Sigmoid colon (tissue), 7 donors: Measurements from ENCODE around the gene ADSS1. TPM values are rescaled to one million over a fixed set of nuclear protein-coding genes. Genes with fewer than 3 reads are reported as not detected.

Source experiments
- DNase-seq: peaks from one replicate; pipeline ENCODE4 v3.0.0-alpha.2; 2019
- H3K27ac ChIP-seq, 4 donors: fragments of 200-600 bp; sonication (generic); one replicate each; pipeline ENCODE4 v1.5.1; 2016 to 2019; ENCODE audit warnings: mild to moderate bottlenecking in 1 of 4
- H3K27me3 ChIP-seq, 3 donors: fragments of 200-600 bp; sonication (generic); one replicate each; pipeline ENCODE4 v1.5.1; 2019; ENCODE audit warnings: mild to moderate bottlenecking in 1 of 3
- H3K36me3 ChIP-seq, 4 donors: fragments of 200-600 bp; sonication (generic); one replicate each; pipeline ENCODE4 v1.5.1; 2016 to 2019
- H3K4me1 ChIP-seq, 4 donors: fragments of 200-600 bp; sonication (generic); one replicate each; pipeline ENCODE4 v1.5.1; 2017 to 2019
- H3K4me3 ChIP-seq, 4 donors: fragments of 200-600 bp; sonication (generic); one replicate each; pipeline ENCODE4 v1.5.1; 2017 to 2019; ENCODE audit warnings: mild to moderate bottlenecking in 2 of 4, moderate library complexity in 1 of 4
- H3K9me3 ChIP-seq, 4 donors: fragments of 200-600 bp in 3 of 4; sonication (generic) in 3 of 4; one replicate each; pipeline versions ENCODE4 v1.5.1 to v1.6.1; 2013 to 2019
- EP300 ChIP-seq, 4 donors: sonication (generic); formaldehyde crosslinking; IDR thresholded peaks; one replicate each; pipeline ENCODE4 v1.6.1; 2017; ENCODE audit warnings: antibody characterized with exemption in 4 of 4
- POLR2A ChIP-seq, 2 donors: fragments of 450-650 bp; IDR thresholded peaks; one replicate each; pipeline ENCODE4 v1.6.1; 2016; ENCODE audit warnings: antibody characterized with exemption in 2 of 2, mild to moderate bottlenecking in 2 of 2, moderate library complexity in 2 of 2
- POLR2AphosphoS5 ChIP-seq, 4 donors: sonication (generic); formaldehyde crosslinking; IDR thresholded peaks; one replicate each; pipeline ENCODE4 v1.6.1; 2017; ENCODE audit warnings: antibody characterized with exemption in 4 of 4
- WGBS, 2 donors: extraction: QIAGEN DNeasy Blood & Tissue Kit; methylation state at CpG; one replicate each; pipeline ENCODE4 v1.1.7; 2013; 5-methylcytosine and 5-hydroxymethylcytosine counted together
- intact Hi-C: fragments of 100-400 bp; cut with DNase I; formaldehyde crosslinking; loops from one replicate; pipeline ENCODE4 v1.15.1; 2023
- polyA plus RNA-seq, 3 donors: library from polyadenylated mRNA; stranded (reverse); fragments of 200-250 nt; gene quantifications; one replicate each; pipeline ENCODE4 v1.2.3, GENCODE V29; 2013
- total RNA-seq, 4 donors: library from RNA; depleted of rRNA; stranded (reverse); fragments of >200 nt; gene quantifications; one replicate each; pipeline ENCODE4 v1.1.0, GENCODE V29; 2016
- TF ChIP-seq, protein P1 (sequence below), 4 experiments: fragments of 450-650 bp in 3 of 4; fragments of 200-600 bp in 1 of 4; IDR thresholded peaks; one replicate each; pipeline ENCODE4 v1.5.1; 2016 to 2019; ENCODE audit warnings: antibody characterized with exemption in 4 of 4, mild to moderate bottlenecking in 3 of 4, moderate library complexity in 2 of 4
- donor health status: healthy with polysubstance abuse.
- donor health status: Bipolar disorder and iron deficiency.
- donor health status: healthy.

ADSS1 gene
- total and polyA plus RNA-seq, 7 donors: 2.0 to 10.2 (median 5.3) TPM

GRCh38 chr14:104771374-104771773 lies 47.3 kb downstream of the ADSS1 start:
- Histone ChIP-seq H3K36me3 (peaks cover 6 to 60% (median 37%) of the 10 kb centered on the region in 4 donors), H3K9me3 (no peaks in the 10 kb centered on the region), H3K4me3 (no peak overlapping the region), H3K27me3 (no peaks in the 10 kb centered on the region), H3K27ac (no peak overlapping the region), H3K4me1 (peaks cover 0 to 10% (median 9%) of the 10 kb centered on the region in 4 donors)
- whole genome bisulfite sequencing, 2 donors: 97 to 98% methylated on average over 4 of the region's 4 CpGs
- DNase-seq: no peak
- no peak for TF ChIP-seq EP300 (IDR thresholded peaks at IDR 0.05)
- TF ChIP-seq POLR2A (IDR thresholded peaks at IDR 0.05): no peak
- TF ChIP-seq, protein P1, sequence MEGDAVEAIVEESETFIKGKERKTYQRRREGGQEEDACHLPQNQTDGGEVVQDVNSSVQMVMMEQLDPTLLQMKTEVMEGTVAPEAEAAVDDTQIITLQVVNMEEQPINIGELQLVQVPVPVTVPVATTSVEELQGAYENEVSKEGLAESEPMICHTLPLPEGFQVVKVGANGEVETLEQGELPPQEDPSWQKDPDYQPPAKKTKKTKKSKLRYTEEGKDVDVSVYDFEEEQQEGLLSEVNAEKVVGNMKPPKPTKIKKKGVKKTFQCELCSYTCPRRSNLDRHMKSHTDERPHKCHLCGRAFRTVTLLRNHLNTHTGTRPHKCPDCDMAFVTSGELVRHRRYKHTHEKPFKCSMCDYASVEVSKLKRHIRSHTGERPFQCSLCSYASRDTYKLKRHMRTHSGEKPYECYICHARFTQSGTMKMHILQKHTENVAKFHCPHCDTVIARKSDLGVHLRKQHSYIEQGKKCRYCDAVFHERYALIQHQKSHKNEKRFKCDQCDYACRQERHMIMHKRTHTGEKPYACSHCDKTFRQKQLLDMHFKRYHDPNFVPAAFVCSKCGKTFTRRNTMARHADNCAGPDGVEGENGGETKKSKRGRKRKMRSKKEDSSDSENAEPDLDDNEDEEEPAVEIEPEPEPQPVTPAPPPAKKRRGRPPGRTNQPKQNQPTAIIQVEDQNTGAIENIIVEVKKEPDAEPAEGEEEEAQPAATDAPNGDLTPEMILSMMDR (IDR thresholded peaks at IDR 0.05): no peak
- TF ChIP-seq POLR2AphosphoS5 (IDR thresholded peaks at IDR 0.05): no peak
- intact Hi-C loops: no loop called here

GRCh38 chr14:104771918-104772706 lies 48.1 kb downstream of the ADSS1 start:
- intact Hi-C loops: loop anchor here (1.0 kb wide), 1 partner anchor 49 kb away; no protein-coding TSS in a partner anchor
- H3K36me3 ChIP-seq: peaks cover 8 to 67% (median 37%) of the 10 kb centered on the region in 4 donors
- 89 to 91% methylated on average over 34 of the region's 34 CpGs for WGBS, 2 donors
- H3K9me3 ChIP-seq: no peaks in the 10 kb centered on the region
- no peak overlapping the region for H3K4me3 ChIP-seq
- DNase-seq: no peak
- no peak overlapping the region for H3K27ac ChIP-seq
- TF ChIP-seq POLR2A (IDR thresholded peaks at IDR 0.05) (no peak), POLR2AphosphoS5 (IDR thresholded peaks at IDR 0.05) (no peak), EP300 (IDR thresholded peaks at IDR 0.05) (no peak)
- TF ChIP-seq, protein P1 (IDR thresholded peaks at IDR 0.05): no peak
- no peaks in the 10 kb centered on the region for H3K27me3 ChIP-seq
- peaks cover 0 to 10% (median 9%) of the 10 kb centered on the region in 4 donors for H3K4me1 ChIP-seq

DNA sequence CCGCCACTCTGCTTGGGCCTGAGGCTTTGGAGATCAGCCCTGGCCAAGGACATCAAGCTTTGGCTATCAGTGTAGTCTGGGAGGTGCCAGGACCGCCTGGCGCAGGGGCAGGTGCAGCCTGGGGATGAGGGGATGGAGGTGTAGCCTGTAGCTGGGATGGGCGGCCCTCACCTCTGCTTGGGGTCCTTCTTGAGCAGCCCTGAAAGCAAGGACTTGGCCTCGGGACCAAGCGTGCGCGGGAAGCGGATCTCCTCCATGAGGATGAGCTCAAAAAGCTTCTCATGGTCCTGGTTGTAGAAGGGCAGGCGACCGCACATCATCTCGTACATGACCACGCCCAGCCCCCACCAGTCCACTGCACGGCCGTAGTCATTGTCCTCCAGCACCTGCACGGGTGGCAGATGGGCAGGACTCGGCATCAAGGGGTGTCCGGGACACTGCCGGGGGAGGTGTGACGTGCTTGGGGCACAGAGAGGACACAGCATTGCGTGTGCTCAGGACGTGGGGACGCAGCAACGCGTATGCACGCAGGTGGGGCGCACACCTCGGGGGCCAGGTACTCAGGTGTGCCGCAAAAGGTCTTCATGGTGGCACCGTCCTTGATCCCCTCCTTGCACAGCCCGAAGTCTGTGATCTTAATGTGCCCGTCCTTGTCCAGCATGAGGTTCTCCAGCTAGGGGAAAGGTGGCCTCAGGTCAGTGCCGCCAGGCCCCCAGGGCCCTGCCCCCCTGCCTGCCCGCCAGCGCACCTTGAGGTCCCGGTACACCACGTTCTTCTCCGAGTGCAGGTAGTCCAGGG lies 48.9 kb downstream of the ADSS1 start:
- Histone ChIP-seq H3K27me3 (no peaks in the 10 kb centered on the region), H3K9me3 (no peaks in the 10 kb centered on the region), H3K4me3 (no peak overlapping the region), H3K27ac (no peak overlapping the region), H3K36me3 (peaks cover 8 to 68% (median 38%) of the 10 kb centered on the region in 4 donors), H3K4me1 (peaks cover 0 to 10% (median 9%) of the 10 kb centered on the region in 4 donors)
- 93 to 96% methylated on average over 38 of the region's 38 CpGs for WGBS, 2 donors
- no peak for DNase-seq
- intact Hi-C loops: loop anchor here (1.0 kb wide), 1 partner anchor 48 kb away; no protein-coding TSS in a partner anchor
- TF ChIP-seq POLR2AphosphoS5 (IDR thresholded peaks at IDR 0.05): no peak
- no peak for TF ChIP-seq EP300 (IDR thresholded peaks at IDR 0.05)
- TF ChIP-seq, protein P1 (IDR thresholded peaks at IDR 0.05): no peak
- no peak for TF ChIP-seq POLR2A (IDR thresholded peaks at IDR 0.05)

DNA sequence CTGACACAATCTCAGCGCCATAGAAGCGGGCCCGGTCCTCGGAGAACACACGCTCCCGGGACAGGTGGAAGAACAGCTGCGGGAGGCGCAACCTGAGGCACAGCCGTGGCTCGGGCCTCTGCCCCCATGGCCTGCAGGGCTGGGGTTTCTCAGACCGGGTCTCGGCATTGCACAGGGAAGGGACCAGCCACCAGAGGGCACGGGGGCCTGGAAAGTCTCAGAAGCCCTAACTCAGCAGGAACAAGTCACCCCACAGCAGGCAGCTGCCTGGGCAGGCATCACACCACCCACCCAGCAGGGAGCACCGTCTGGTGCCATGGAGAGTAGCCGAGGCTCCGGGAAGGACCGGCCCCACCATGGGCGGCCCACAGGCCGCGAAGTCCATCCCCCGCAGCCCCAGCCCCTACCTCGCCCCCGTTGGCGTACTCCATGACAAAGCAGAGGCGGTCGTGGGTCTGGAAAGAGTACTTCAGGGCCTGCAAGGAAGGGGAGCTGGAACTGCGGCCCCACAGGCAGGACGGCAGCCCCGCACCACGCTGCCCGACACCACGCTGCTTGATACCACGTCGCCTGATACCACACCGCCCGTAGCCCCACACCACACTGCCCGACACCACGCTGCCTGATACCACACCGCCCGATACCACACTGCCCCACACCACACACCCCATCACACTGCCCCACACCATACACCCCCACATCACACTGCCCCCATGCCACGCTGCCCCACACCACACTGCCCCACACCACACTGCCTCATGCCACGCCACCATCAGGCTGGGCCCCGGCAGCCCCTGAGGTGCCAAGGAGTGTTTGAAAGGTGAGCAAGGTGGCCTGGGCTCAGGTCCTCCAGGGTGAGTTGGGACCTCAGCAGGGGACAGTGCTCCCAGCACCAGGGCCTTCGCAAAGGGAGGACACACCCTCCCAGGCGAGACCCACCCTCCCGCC lies 49.8 kb downstream of the ADSS1 start:
- Histone ChIP-seq H3K4me3 (no peak overlapping the region), H3K27ac (no peak overlapping the region), H3K4me1 (peaks cover 0 to 3% (median 2%) of the 10 kb centered on the region in 4 donors), H3K9me3 (no peaks in the 10 kb centered on the region), H3K36me3 (peaks cover 8 to 69% (median 38%) of the 10 kb centered on the region in 4 donors), H3K27me3 (no peaks in the 10 kb centered on the region)
- TF ChIP-seq EP300 (IDR thresholded peaks at IDR 0.05) (no peak), POLR2A (IDR thresholded peaks at IDR 0.05) (no peak), POLR2AphosphoS5 (IDR thresholded peaks at IDR 0.05) (no peak)
- TF ChIP-seq, protein P1 (IDR thresholded peaks at IDR 0.05): no peak
- intact Hi-C loops: no loop called here
- WGBS, 2 donors: 92% methylated on average over 46 of the region's 46 CpGs
- no peak for DNase-seq
